SK-N-SH (cell line): ENCODE data around the gene MARCHF4. TPM values are rescaled to one million over a fixed set of nuclear protein-coding genes. Genes with fewer than 3 reads are reported as not detected.

ENCODE experiments used
- CTCF ChIA-PET: fragments of 300-600, 350-600 bp; formaldehyde crosslinking; extraction: SDS; loops from one replicate; lab custom pipeline; 2021; lab: Yijun Ruan, JAX
- POLR2A ChIA-PET: fragments of 350-600 bp; sonication (Branson Sonifier 250); formaldehyde crosslinking; extraction: SDS; loops from one replicate; lab custom pipeline; 2020; ENCODE audit warnings: antibody characterized with exemption, inconsistent platforms; lab: Yijun Ruan, JAX
- DNase-seq: peaks from one replicate; pipeline ENCODE4 v3.0.0; 2012
- H2AFZ ChIP-seq: fragments of 200-600 bp; sonication (generic); 2 replicates; pipeline ENCODE4 v1.8.1; 2016; ENCODE audit warnings: antibody characterized with exemption, mild to moderate bottlenecking, low read depth
- H3F3A ChIP-seq: fragments of 200-600 bp; sonication (generic); replicated peaks from 2 replicates; pipeline ENCODE3; 2016; ENCODE audit warnings: antibody characterized with exemption, mild to moderate bottlenecking; ENCODE audit not compliant: insufficient read depth
- H3K27ac ChIP-seq, 2 experiments: fragments of 200-500 bp in 1 of 2; fragments of 200-600 bp in 1 of 2; sonication (Bioruptor generic) in 1 of 2; sonication (generic), shearing (Covaris generic) in 1 of 2; 2 replicates each; pipeline versions ENCODE4 v1.5.1 to v1.6.1; 2014 to 2016; ENCODE audit warnings: low read depth in 2 of 2, inconsistent platforms in 1 of 2, low read length in 1 of 2, mild to moderate bottlenecking in 1 of 2, mixed read lengths in 1 of 2
- H3K27me3 ChIP-seq: fragments of 200-600 bp; sonication (generic), shearing (Covaris generic); 2 replicates; pipeline ENCODE4 v1.6.1; 2016; ENCODE audit warnings: mixed run types; ENCODE audit not compliant: insufficient read depth
- H3K36me3 ChIP-seq, 2 experiments: fragments of 200-500 bp in 1 of 2; fragments of 200-600 bp in 1 of 2; sonication (Bioruptor generic) in 1 of 2; sonication (generic) in 1 of 2; replicated peaks in 1 of 2; 2 replicates each; pipeline versions ENCODE3 to v1.5.1; 2014 to 2016; ENCODE audit warnings: low read length in 1 of 2, mild to moderate bottlenecking in 1 of 2; ENCODE audit not compliant: insufficient read depth in 2 of 2, control insufficient read depth in 1 of 2
- H3K4me1 ChIP-seq, 2 experiments: fragments of 200-500 bp in 1 of 2; fragments of 200-600 bp in 1 of 2; sonication (Bioruptor generic) in 1 of 2; sonication (generic), shearing (Covaris generic) in 1 of 2; 2 replicates each; pipeline versions ENCODE4 v1.5.1 to v1.6.1; 2014 to 2016; ENCODE audit warnings: low read depth in 1 of 2, low read length in 1 of 2, mixed run types in 1 of 2; ENCODE audit not compliant: insufficient read depth in 2 of 2, control insufficient read depth in 1 of 2
- H3K4me2 ChIP-seq: fragments of 200-600 bp; sonication (generic), shearing (Covaris generic); 2 replicates; pipeline ENCODE4 v1.6.1; 2017; ENCODE audit warnings: mixed run types
- H3K4me3 ChIP-seq, 2 experiments: fragments of 200-500 bp in 1 of 2; fragments of 200-600 bp in 1 of 2; sonication (Bioruptor generic) in 1 of 2; sonication (generic), shearing (Covaris generic) in 1 of 2; 2 replicates each; pipeline versions ENCODE4 v1.5.1 to v1.8.1; 2014 to 2016; ENCODE audit warnings: low read depth in 2 of 2, inconsistent platforms in 1 of 2, low read length in 1 of 2, mild to moderate bottlenecking in 1 of 2, mixed read lengths in 1 of 2, moderate library complexity in 1 of 2
- H3K79me2 ChIP-seq: fragments of 200-600 bp; sonication (generic); 2 replicates; pipeline ENCODE4 v1.8.1; 2017; ENCODE audit warnings: mild to moderate bottlenecking; ENCODE audit not compliant: insufficient read depth
- H3K9ac ChIP-seq: fragments of 200-600 bp; sonication (generic); 2 replicates; pipeline ENCODE4 v1.6.1; 2017; ENCODE audit warnings: mixed run types
- H3K9me2 ChIP-seq: fragments of 200-600 bp; sonication (generic); 2 replicates; pipeline ENCODE4 v1.6.1; 2017; ENCODE audit warnings: mixed run types
- H3K9me3 ChIP-seq: fragments of 200-600 bp; sonication (generic); 2 replicates; pipeline ENCODE4 v1.6.1; 2017; ENCODE audit warnings: mixed run types, mild to moderate bottlenecking, moderate library complexity
- H4K20me1 ChIP-seq: fragments of 200-600 bp; sonication (generic); 2 replicates; pipeline ENCODE4 v1.6.1; 2017; ENCODE audit warnings: mild to moderate bottlenecking, mixed run types; ENCODE audit not compliant: insufficient read depth
- CHD2 ChIP-seq: fragments of 150-350 bp; IDR thresholded peaks from 2 replicates; pipeline ENCODE4 v1.6.1; 2018; ENCODE audit warnings: low read length; ENCODE audit not compliant: partially characterized antibody
- CTCF ChIP-seq: fragments of 200-600 bp; sonication (generic); IDR thresholded peaks from 2 replicates; pipeline ENCODE4 v1.6.1; 2017; ENCODE audit warnings: antibody characterized with exemption, mild to moderate bottlenecking, moderate library complexity
- ELF1 ChIP-seq: IDR thresholded peaks from 2 replicates; pipeline ENCODE4 v1.4.0; 2012
- FOSL2 ChIP-seq: IDR thresholded peaks from 2 replicates; pipeline ENCODE4 v1.4.0; 2012; ENCODE audit warnings: low read depth, mild to moderate bottlenecking, moderate library complexity, borderline replicate concordance
- JUND ChIP-seq: IDR thresholded peaks from 2 replicates; pipeline ENCODE4 v1.4.0; 2012
- PBX3 ChIP-seq: IDR thresholded peaks from 2 replicates; pipeline ENCODE4; 2012
- RAD21 ChIP-seq: IDR thresholded peaks from 2 replicates; pipeline ENCODE4 v1.6.1; 2012; ENCODE audit warnings: mild to moderate bottlenecking, low read length
- RCOR1 ChIP-seq: fragments of 150-350 bp; IDR thresholded peaks from 2 replicates; pipeline ENCODE4 v1.6.1; 2017; ENCODE audit warnings: antibody characterized with exemption, low read length
- REST ChIP-seq: IDR thresholded peaks from 2 replicates; pipeline ENCODE4 v1.6.1; 2012; ENCODE audit warnings: mild to moderate bottlenecking, low read depth, low read length, moderate library complexity
- SIN3A ChIP-seq: IDR thresholded peaks from 2 replicates; pipeline ENCODE4 v1.6.1; 2012; ENCODE audit warnings: low read depth, mild to moderate bottlenecking, low read length, moderate library complexity, borderline replicate concordance
- SMC3 ChIP-seq: IDR thresholded peaks from 2 replicates; pipeline ENCODE4 v1.6.1; 2012; ENCODE audit warnings: low read depth, low read length, improper control_type of control experiment
- TAF1 ChIP-seq: IDR thresholded peaks from 2 replicates; pipeline ENCODE4 v1.6.1; 2012; ENCODE audit warnings: low read depth, mild to moderate bottlenecking, low read length, moderate library complexity, borderline replicate concordance
- USF2 ChIP-seq: fragments of 150-350 bp; IDR thresholded peaks from 2 replicates; pipeline ENCODE4 v1.6.1; 2017; ENCODE audit warnings: antibody characterized with exemption, low read length, low read depth, borderline replicate concordance
- ZBTB33 ChIP-seq: IDR thresholded peaks from 2 replicates; pipeline ENCODE4 v1.4.0; 2012; ENCODE audit warnings: low read depth, borderline replicate concordance
- WGBS: methylation state at CpG from one replicate; pipeline ENCODE4 v1.1.6; 2017; ENCODE audit warnings: low lambda C conversion rate; 5-methylcytosine and 5-hydroxymethylcytosine counted together
- polyA plus RNA-seq, 3 experiments: library from polyadenylated mRNA; depleted of rRNA; stranded (reverse); fragments of >200 nt; gene quantifications; 2 replicates each; pipeline ENCODE4 v1.2.3, GENCODE V29; 2012

Gene MARCHF4
- polyA plus RNA-seq, 1 of the 3 experiments (the other 2 are of a cell fraction), result 7.6 TPM

- Histone ChIP-seq H3K4me3 (no peak overlapping the region), H3K9ac (no peak overlapping the region), H3K79me2 (no peaks in the 10 kb centered on the region), H3K9me3 (no peaks in the 10 kb centered on the region), H3K4me2 (no peak overlapping the region), H3K27me3 (no peaks in the 10 kb centered on the region), H4K20me1 (no peaks in the 10 kb centered on the region), H3K9me2 (no peaks in the 10 kb centered on the region), H3K36me3 (no peaks in the 10 kb centered on the region), H3K4me1 (no peaks in the 10 kb centered on the region), H3F3A (no peaks in the 10 kb centered on the region), H3K27ac (no peak overlapping the region), H2AFZ (no peak overlapping the region)
- DNase-seq, result no peak
- no peak for TF ChIP-seq ELF1
- no peak for TF ChIP-seq CTCF
- TF ChIP-seq ZBTB33, result no peak
- no peak for TF ChIP-seq JUND
- no peak for TF ChIP-seq RCOR1
- TF ChIP-seq USF2, result no peak
- TF ChIP-seq TAF1, result no peak
- no peak for TF ChIP-seq RAD21
- no peak for TF ChIP-seq SIN3A
- no peak for TF ChIP-seq FOSL2
- TF ChIP-seq PBX3, result no peak
- no peak for TF ChIP-seq SMC3
- TF ChIP-seq CHD2, result no peak
- TF ChIP-seq REST, result no peak
- 89% methylated on average over 12 of the region's 12 CpGs for WGBS
- ChIA-PET POLR2A (no interaction called here), CTCF (interaction anchor here (0.9 to 1.3 kb wide), 2 partner anchors 11 kb away, joined by 3 to 5 read pairs; no protein-coding TSS in a partner anchor)
Observed at GRCh38 chr2:216392945-216393840, 20.9 kb upstream of the MARCHF4 start.
